A549 (cell line): ENCODE results near the gene ITGAV. TPM values are rescaled to one million over a fixed set of nuclear protein-coding genes. Genes with fewer than 3 reads are reported as not detected.
A peak's percentile ranks its signal among the peaks of the same experiment; 100 is the strongest.

Experiments
- ATAC-seq, 2 experiments: fragments of 200-7000 bp in 1 of 2; fragments of >200 bp in 1 of 2; cut with Nextera tagmentation in 1 of 2; cut with Tn5 transposase in 1 of 2; 3 replicates each; pipeline versions ENCODE4 v1.8.0 to v1.9.1; 2018 to 2020; ENCODE audit warnings: mild to moderate bottlenecking in 1 of 2, moderate library complexity in 1 of 2
- CTCF ChIA-PET: fragments of 300-600 bp; sonication (Branson Sonifier 250); formaldehyde crosslinking; extraction: SDS; loops from one replicate; lab custom pipeline; 2021; ENCODE audit warnings: antibody characterized with exemption, inconsistent platforms; lab: Yijun Ruan, JAX
- POLR2A ChIA-PET: fragments of 350-600 bp; formaldehyde crosslinking; extraction: SDS; loops from one replicate; lab custom pipeline; 2021; ENCODE audit warnings: antibody characterized with exemption, inconsistent platforms; lab: Yijun Ruan, JAX
- DNase-seq, 2 experiments: peaks; one replicate each; pipeline versions ENCODE4 v3.0.0 to v3.0.0-alpha.2; 2011 to 2016; ENCODE audit warnings: low read depth in 1 of 2, low spot score in 1 of 2
- FAIRE-seq: peaks from 2 replicates; lab custom pipeline; 2011; peaks lifted over from hg19 to GRCh38; lab: Jason Lieb, UNC
- H3K27ac ChIP-seq, 2 experiments: fragments of >200 bp; sonication (Bioruptor Twin); formaldehyde crosslinking; 3 replicates each; pipeline ENCODE4 v1.5.1; 2016 to 2017
- H3K4me1 ChIP-seq: fragments of >200 bp; sonication (Bioruptor Twin); formaldehyde crosslinking; 3 replicates; pipeline ENCODE4 v1.6.1; 2016
- H3K4me2 ChIP-seq: fragments of >200 bp; sonication (Bioruptor Twin); formaldehyde crosslinking; 3 replicates; pipeline ENCODE4 v1.6.1; 2016
- H3K4me3 ChIP-seq: fragments of >200 bp; sonication (Bioruptor Twin); formaldehyde crosslinking; 3 replicates; pipeline ENCODE4 v1.5.1; 2016
- H3K9me3 ChIP-seq: fragments of >200 bp; sonication (Bioruptor Twin); formaldehyde crosslinking; 3 replicates; pipeline ENCODE4 v1.6.1; 2016
- CEBPB ChIP-seq, 2 experiments: fragments of >200 bp in 1 of 2; sonication (Bioruptor Twin) in 1 of 2; formaldehyde crosslinking in 1 of 2; IDR thresholded peaks; 2 replicates each; pipeline ENCODE4 v1.6.1; 2012 to 2016
- E2F6 ChIP-seq: IDR thresholded peaks from 2 replicates; pipeline ENCODE4 v1.6.1; 2012; ENCODE audit warnings: low read depth, borderline replicate concordance
- FOSB ChIP-seq: fragments of 250-450 bp; sonication (Bioruptor Pico); IDR thresholded peaks from 2 replicates; pipeline ENCODE4 v1.5.0; 2020; ENCODE audit warnings: mild to moderate bottlenecking, moderate library complexity
- FOSL2 ChIP-seq, 2 experiments: fragments of 450-650 bp in 1 of 2; fragments of >200 bp in 1 of 2; sonication (Bioruptor Twin) in 1 of 2; formaldehyde crosslinking; IDR thresholded peaks; 2 replicates each; pipeline versions ENCODE4 v1.5.0 to v1.6.1; 2016 to 2020; ENCODE audit warnings: mild to moderate bottlenecking in 1 of 2, moderate library complexity in 1 of 2
- HEYL ChIP-seq: fragments of 250-450 bp; sonication (Bioruptor Pico); IDR thresholded peaks from 2 replicates; pipeline ENCODE4 v1.8.0; 2021; ENCODE audit warnings: mild to moderate bottlenecking, moderate library complexity
- MAFK ChIP-seq: fragments of 450-650 bp; IDR thresholded peaks from 2 replicates; pipeline ENCODE4 v1.6.1; 2014; ENCODE audit not compliant: partially characterized antibody
- RAD21 ChIP-seq, 2 experiments: fragments of >200 bp in 1 of 2; sonication (Bioruptor Twin) in 1 of 2; formaldehyde crosslinking in 1 of 2; IDR thresholded peaks in 1 of 2; conservative IDR thresholded peaks in 1 of 2; 2 replicates in 1 of 2; 3 replicates in 1 of 2; pipeline ENCODE4 v1.6.1; 2012 to 2018; ENCODE audit warnings: inconsistent platforms in 1 of 2
- SMC3 ChIP-seq: fragments of >200 bp; sonication (Bioruptor Twin); formaldehyde crosslinking; IDR thresholded peaks from 3 replicates; pipeline ENCODE4 v1.6.1; 2018; ENCODE audit warnings: inconsistent platforms
- USF2 ChIP-seq: fragments of 450-650 bp; IDR thresholded peaks from 2 replicates; pipeline ENCODE4 v1.6.1; 2014; ENCODE audit warnings: antibody characterized with exemption
- WGBS: methylation state at CpG from one replicate; pipeline ENCODE4 v1.1.6; 2017; ENCODE audit errors: missing lambda C conversion rate; 5-methylcytosine and 5-hydroxymethylcytosine counted together
- polyA plus RNA-seq, 4 experiments: library from polyadenylated mRNA; depleted of rRNA in 3 of 4; stranded (reverse); fragments of >200 nt; fragmentation: RNase III in 1 of 4; extraction: RNeasy Plus Mini Kit Qiagen cat#74134 plus additional on column Dnase treatment in 1 of 4; gene quantifications; 2 replicates in 3 of 4; 3 replicates in 1 of 4; pipeline ENCODE4 v1.2.3, GENCODE V29; 2011 to 2017

Gene ITGAV
- polyA plus RNA-seq, 2 of the 4 experiments (the other 2 are of a cell fraction) = 93.3 to 148 TPM

DNA sequence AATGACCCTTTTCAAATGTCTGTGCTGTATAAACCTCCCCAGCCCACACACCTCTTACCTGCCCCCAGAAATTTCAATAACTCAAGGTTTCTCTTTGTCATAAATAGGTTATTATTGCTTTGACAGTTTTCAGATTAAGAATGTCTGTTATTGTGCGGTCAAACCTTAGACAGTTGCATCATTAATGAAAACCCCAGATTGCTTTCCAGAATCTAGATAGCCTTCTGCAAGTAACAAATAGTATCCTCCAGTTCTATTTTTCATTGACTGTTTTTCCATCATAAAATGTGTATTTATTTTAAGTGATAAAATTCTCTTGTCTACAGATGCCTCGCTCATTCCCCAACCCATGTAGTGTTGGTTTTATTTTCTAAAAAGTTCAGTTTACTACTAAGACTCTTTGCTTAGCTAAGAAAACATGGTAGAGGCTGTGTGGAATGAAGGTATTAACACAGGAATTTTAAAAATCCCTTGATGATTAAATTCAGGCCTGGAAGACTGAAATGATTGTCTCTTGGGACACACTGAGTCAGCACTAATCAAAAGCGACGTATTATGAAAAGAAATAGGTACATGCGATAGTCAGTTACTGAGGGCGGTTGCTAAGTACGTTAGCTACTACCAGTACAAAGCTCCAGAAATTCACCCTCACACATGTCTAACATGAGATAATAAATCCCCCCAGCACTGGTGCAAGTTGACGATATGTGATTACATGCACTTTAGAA, 38.4 kb upstream of the ITGAV start:
- CTCF ChIA-PET = interaction anchor here (0.6 to 2.1 kb wide), 2 partner anchors 17 to 90 kb away, joined by 3 to 6 read pairs; no protein-coding TSS in a partner anchor
- no peak for FAIRE-seq
- TF ChIP-seq MAFK = peak; percentile 62
- no peak for TF ChIP-seq E2F6
- Histone ChIP-seq H3K9me3 (no peaks in the 10 kb centered on the region), H3K4me1 (peaks cover 24% of the 10 kb centered on the region), H3K4me2 (no peak overlapping the region), H3K27ac (0 out of 6 replicates have a peak overlapping the region, but pooled peaks of 1 of the 2 experiments have one; percentile 25), H3K4me3 (no peak overlapping the region)
- ATAC-seq = no peak
- WGBS = 87% methylated on average over 8 of the region's 8 CpGs
- POLR2A ChIA-PET = interaction anchor here (0.6 kb wide), 1 partner anchor 102 kb away, joined by 7 read pairs; no protein-coding TSS in a partner anchor
- DNase-seq = no peak

DNA sequence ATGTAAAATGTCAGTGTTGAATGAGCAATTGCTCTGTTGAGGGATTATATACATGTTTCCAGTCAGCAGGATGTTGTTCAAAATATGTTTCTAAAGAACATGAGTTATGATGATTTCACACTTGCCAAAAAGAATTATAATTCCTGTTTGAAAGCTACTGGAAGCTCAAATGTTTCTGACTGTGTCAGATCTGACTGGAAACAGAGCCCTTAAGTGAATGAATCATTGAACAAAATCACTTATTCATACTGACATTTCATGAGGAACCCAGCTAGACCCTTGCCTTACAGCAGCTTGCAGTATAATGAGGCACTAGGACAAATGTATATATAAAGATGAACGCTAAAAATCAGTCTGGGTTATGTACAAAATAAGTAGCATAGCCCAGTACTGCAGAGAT, 35.4 kb upstream of the ITGAV start:
- FAIRE-seq = no peak
- CTCF ChIA-PET = interaction anchor here (1.2 to 1.7 kb wide), 6 partner anchors 11 to 52 kb away, joined by 3 to 9 read pairs (median 4); partner anchors contain the start of gene ITGAV

GRCh38 chr2:186554850-186555671, 34.8 kb upstream of the ITGAV start:
- H3K4me2 ChIP-seq = peak overlapping the region; percentile 30
- 47% methylated on average over 8 of the region's 8 CpGs for WGBS

More for the DNA sequence above, 35.4 kb upstream of the ITGAV start:
- Histone ChIP-seq H3K4me1 (peaks cover 24% of the 10 kb centered on the region), H3K4me3 (no peak overlapping the region), H3K27ac (peak overlapping the region in 1 of 2 experiments; percentile 52; a peak in 3 of 6 replicates), H3K4me2 (peak overlapping the region; percentile 30), H3K9me3 (no peaks in the 10 kb centered on the region)
- POLR2A ChIA-PET = interaction anchor here (1.3 to 1.9 kb wide), 3 partner anchors 10 to 35 kb away, joined by 3 to 21 read pairs (median 7); partner anchors contain the start of gene ITGAV
- peak; percentile 42 to 47; a peak in 2 of 6 replicates for ATAC-seq
- TF ChIP-seq FOSL2 (IDR thresholded peaks at IDR 0.05) (no peak), FOSL2 (CRISPR knock-in tag; IDR thresholded peaks at IDR 0.05) (0 out of 2 replicates have a peak, but pooled peaks have one; percentile 14), USF2 (no peak)
- 71% methylated on average over 1 of the region's 1 CpG for WGBS
- DNase-seq = no peak

DNA sequence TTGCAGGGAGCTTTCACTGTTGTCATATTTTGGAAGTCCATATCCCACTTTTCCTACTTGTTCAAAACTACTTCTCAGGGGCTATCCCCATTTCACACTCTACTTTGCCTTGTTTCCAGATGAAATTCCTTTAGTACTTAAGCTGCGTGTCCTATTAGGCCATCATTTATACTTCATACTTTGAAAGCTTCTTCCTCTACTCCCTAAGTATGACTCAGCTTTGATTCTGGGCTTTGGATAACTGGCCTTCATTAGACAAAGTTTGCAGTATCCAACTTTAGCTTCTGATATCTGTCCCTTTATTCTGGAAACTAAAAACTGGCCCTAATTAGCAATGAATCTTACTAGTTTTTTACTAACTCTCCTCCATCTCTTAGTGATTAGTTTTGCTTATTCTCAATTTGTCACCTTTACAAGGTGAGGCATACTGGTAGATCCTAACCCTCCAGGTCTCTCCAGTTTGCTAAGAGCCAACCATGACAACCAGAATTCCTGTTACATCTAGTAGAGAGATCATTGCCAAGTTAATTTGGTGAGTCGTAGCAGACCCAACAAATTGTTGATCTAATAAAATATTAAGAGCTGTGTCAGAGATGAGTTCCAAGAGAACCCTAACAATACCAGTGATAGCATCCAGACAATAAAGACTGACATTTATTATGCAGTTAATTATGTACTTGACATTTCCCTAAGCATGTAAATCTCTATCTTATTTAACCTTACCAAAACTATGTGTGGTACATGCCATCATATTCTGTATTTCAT, 31.2 kb upstream of the ITGAV start:
- Histone ChIP-seq H3K4me1 (peaks cover 29% of the 10 kb centered on the region), H3K4me3 (no peak overlapping the region), H3K27ac (0 out of 6 replicates have a peak overlapping the region, but pooled peaks of 1 of the 2 experiments have one; percentile 24), H3K9me3 (0 out of 3 replicates have a peak, but pooled peaks cover 5% of the 10 kb centered on the region), H3K4me2 (no peak overlapping the region)
- DNase-seq (no peak), FAIRE-seq (no peak), ATAC-seq (no peak)
- POLR2A ChIA-PET = interaction anchor here (0.6 to 1.7 kb wide), 2 partner anchors 31 to 214 kb away, joined by 3 to 4 read pairs; partner anchors contain the start of gene ITGAV
- 46% methylated on average over 2 of the region's 2 CpGs for WGBS
- CTCF ChIA-PET = interaction anchor here (0.6 kb wide), 1 partner anchor 24 kb away, joined by 3 read pairs; no protein-coding TSS in a partner anchor
- TF ChIP-seq RAD21 (conservative IDR thresholded peaks at IDR 0.05 in 1 of 2, IDR thresholded peaks at IDR 0.05 in 1 of 2) = no peak
- TF ChIP-seq E2F6 = no peak
- no peak for TF ChIP-seq HEYL (CRISPR knock-in tag)

More at GRCh38 chr2:186554850-186555671, 34.8 kb upstream of the ITGAV start:
- no peaks in the 10 kb centered on the region for H3K9me3 ChIP-seq
- peaks cover 24% of the 10 kb centered on the region for H3K4me1 ChIP-seq
- peak; percentile 32 for FAIRE-seq
- ChIA-PET POLR2A (interaction anchor here (1.3 to 1.9 kb wide), 3 partner anchors 11 to 35 kb away, joined by 3 to 21 read pairs (median 7); partner anchors contain the start of gene ITGAV), CTCF (interaction anchor here (0.8 to 1.7 kb wide), 9 partner anchors 11 to 85 kb away, joined by 3 to 9 read pairs (median 3); partner anchors contain the start of gene ITGAV)
- H3K4me3 ChIP-seq = no peak overlapping the region
- peak in 1 of 2 experiments; percentile 55 for DNase-seq
- peak; percentile 93 for ATAC-seq
- peak overlapping the region in 1 of 2 experiments; percentile 52; a peak in 3 of 6 replicates for H3K27ac ChIP-seq
- TF ChIP-seq RAD21 (conservative IDR thresholded peaks at IDR 0.05 in 1 of 2, IDR thresholded peaks at IDR 0.05 in 1 of 2) (peak in 1 of 2 experiments; percentile 36; a peak in 2 of 5 replicates), FOSB (CRISPR knock-in tag) (no peak), CEBPB (IDR thresholded peaks at IDR 0.05) (0 out of 4 replicates have a peak, but pooled peaks of 1 of the 2 experiments have one; percentile 8), FOSL2 (IDR thresholded peaks at IDR 0.05) (no peak), FOSL2 (CRISPR knock-in tag; IDR thresholded peaks at IDR 0.05) (no peak), SMC3 (peak; percentile 38; the same call in 1 of the 3 replicates)
